Natural killer cell treated with Interleukin-12 subunit alpha and Interleukin-12 subunit beta and Interleukin-15 and Interleukin-18, amount 100 ng/mL, for 72 hours (primary cell): ENCODE measurements around the gene STRIT1. TPM values are rescaled to one million over a fixed set of nuclear protein-coding genes. Genes with fewer than 3 reads are reported as not detected.
"Not testable (repeated sequence)": the region's sequence is repeated elsewhere in the genome, so short reads cannot be mapped to it uniquely, and the experiment has no call there.

ENCODE experiments used
- ATAC-seq, 2 donors: fragments of 150-1000 bp; cut with Tn5 transposase in 1 of 2; sonication (Bioruptor Pico), chemical (Tn5 transposase) in 1 of 2; 2 replicates each; pipeline ENCODE4 v1.10.0; 2021
- DNase-seq: peaks from one replicate; pipeline ENCODE4 v3.0.0; 2022; ENCODE audit warnings: low spot score
- H3K27ac Mint-ChIP-seq, 2 donors: 1 replicate in 1 of 2; 2 replicates in 1 of 2; pipeline ENCODE4 v1.8.0; 2022; ENCODE audit warnings: mixed read lengths in 2 of 2, mild to moderate bottlenecking in 1 of 2, moderate library complexity in 1 of 2
- H3K27me3 Mint-ChIP-seq, 2 donors: 1 replicate in 1 of 2; 2 replicates in 1 of 2; pipeline ENCODE4 v1.8.0; 2022; ENCODE audit warnings: mixed read lengths in 2 of 2
- H3K36me3 Mint-ChIP-seq: one replicate; pipeline ENCODE4 v1.8.0; 2022; ENCODE audit warnings: mixed read lengths
- H3K4me1 Mint-ChIP-seq, 2 donors: 1 replicate in 1 of 2; 2 replicates in 1 of 2; pipeline ENCODE4 v1.8.0; 2022; ENCODE audit warnings: low read depth in 2 of 2, mixed read lengths in 2 of 2, mild to moderate bottlenecking in 1 of 2
- H3K4me3 Mint-ChIP-seq: one replicate; pipeline ENCODE4 v1.8.0; 2022; ENCODE audit warnings: mixed read lengths
- H3K9me3 Mint-ChIP-seq: 2 replicates; pipeline ENCODE4 v1.8.0; 2022; ENCODE audit warnings: mixed read lengths
- total RNA-seq, 2 donors: library from RNA; stranded (reverse); gene quantifications; one replicate each; pipeline ENCODE4 v1.2.3, GENCODE V29; 2022

Gene STRIT1
- total RNA-seq, 2 donors from 2014 or later: not detected

DNA sequence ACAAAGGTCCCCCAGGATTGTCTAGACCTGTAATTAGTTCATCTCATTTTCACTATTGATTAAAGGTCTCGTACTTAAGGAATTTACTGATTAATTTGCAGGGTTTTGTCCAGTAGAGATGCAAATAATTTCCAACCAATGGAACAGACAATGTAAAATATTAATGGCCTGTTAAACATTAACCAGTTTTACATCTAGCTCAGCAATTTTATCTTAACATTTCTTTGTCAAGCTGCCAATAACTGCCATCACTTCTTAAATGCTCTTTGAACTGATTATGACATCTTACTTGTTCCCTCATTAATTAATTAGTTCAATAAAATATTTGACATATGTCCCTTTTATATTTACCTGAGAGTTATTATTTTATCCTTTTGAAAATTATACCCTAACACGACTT is 9.4 kb upstream of the STRIT1 start:
- Mint-ChIP-seq H3K27me3 (no peaks in the 10 kb centered on the region), H3K9me3 (no peaks in the 10 kb centered on the region), H3K27ac (no peak overlapping the region), H3K4me3 (no peak overlapping the region), H3K4me1 (no peaks in the 10 kb centered on the region), H3K36me3 (no peaks in the 10 kb centered on the region)
- ATAC-seq (no peak), DNase-seq (no peak)

DNA sequence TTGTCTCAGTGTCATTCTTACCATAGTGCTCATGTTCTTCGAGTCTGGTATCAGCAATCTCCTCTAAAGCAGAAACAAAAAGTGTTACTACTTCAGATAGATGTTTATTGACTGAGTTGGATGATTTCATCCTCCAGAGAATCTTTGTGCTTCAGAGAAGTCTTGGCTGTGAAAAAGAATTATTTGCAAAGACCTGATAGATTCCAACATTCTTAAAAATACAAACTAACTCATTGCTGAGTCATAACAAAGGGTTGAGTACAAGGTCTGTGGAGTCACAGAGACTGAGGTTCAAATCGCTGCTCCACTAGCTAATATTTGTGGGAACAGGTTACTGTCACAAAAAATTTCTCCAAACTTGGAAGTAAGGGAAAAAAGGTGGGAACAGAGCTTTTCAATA is 9.0 kb upstream of the STRIT1 start:
- Mint-ChIP-seq H3K27ac (no peak overlapping the region), H3K4me1 (no peaks in the 10 kb centered on the region), H3K4me3 (no peak overlapping the region), H3K36me3 (no peaks in the 10 kb centered on the region), H3K27me3 (no peaks in the 10 kb centered on the region), H3K9me3 (no peaks in the 10 kb centered on the region)
- no peak for DNase-seq
- no peak for ATAC-seq

DNA sequence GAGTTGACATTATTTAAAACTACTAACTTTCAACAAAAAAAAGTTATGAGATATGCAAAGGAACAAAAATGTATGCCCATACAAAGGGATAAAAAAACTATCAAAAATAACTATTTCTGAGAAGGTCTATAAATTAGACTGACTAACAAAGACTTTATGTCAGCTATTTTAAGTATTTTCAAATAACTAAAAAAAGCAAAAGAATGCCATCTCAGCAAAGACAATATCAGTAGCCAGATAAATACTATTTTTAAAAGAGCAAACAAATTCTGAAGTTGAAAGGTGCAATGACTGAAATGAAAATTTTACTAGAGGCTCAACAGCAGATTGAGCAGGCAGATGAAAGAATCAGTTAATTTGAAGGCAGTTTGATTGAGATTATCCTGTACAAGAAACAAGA is 3.6 kb upstream of the STRIT1 start:
- no peak for DNase-seq
- Mint-ChIP-seq H3K9me3 (no peaks in the 10 kb centered on the region), H3K4me3 (no peak overlapping the region), H3K4me1 (no peaks in the 10 kb centered on the region), H3K27me3 (no peaks in the 10 kb centered on the region), H3K36me3 (no peaks in the 10 kb centered on the region), H3K27ac (no peak overlapping the region)
- no peak for ATAC-seq

DNA sequence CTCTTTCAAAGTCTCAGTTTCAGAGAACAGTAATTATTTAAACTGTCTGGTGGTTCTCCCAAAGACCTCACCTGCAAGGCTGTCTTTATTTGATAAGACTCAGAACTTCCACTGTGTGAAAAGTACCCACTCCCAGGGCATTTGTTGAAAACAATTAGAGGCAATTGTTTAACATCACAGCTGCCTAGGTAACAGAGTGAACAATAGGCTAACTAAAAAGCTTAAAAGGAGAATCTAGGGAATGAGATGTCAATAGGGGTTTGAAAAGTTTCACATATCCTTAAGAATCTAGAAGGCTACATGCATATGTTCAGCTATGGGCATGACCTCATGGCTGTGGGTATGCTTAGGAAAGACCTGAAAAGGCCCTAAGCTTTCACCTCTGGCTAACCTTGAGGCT is 2.9 kb upstream of the STRIT1 start:
- no peaks in the 10 kb centered on the region for H3K27me3 Mint-ChIP-seq
- ATAC-seq (no peak), DNase-seq (no peak)
- no peaks in the 10 kb centered on the region for H3K36me3 Mint-ChIP-seq
- H3K4me1 Mint-ChIP-seq: no peaks in the 10 kb centered on the region
- no peak overlapping the region for H3K4me3 Mint-ChIP-seq
- no peak overlapping the region for H3K27ac Mint-ChIP-seq
- no peaks in the 10 kb centered on the region for H3K9me3 Mint-ChIP-seq

DNA sequence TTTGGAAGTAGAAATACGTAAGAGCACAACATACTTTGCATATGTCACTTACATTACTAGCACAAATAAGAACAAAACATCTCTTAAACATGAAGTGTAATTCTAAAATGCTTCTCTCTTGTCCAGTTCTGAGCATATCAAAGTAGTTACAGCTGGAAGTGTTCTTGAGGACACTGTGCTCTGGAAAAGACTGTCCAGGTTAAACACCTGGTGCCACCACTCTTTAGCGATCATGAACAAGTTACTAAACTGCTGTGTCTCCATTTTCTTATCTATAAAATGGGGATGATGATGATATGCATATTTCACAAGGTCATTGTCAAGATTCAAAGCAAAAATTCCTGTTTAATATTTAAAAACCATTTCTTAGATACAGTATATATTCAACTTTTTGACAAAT is 790 bp downstream of the STRIT1 start:
- Mint-ChIP-seq H3K4me3 (no peak overlapping the region), H3K9me3 (no peaks in the 10 kb centered on the region), H3K27ac (no peak overlapping the region), H3K4me1 (no peaks in the 10 kb centered on the region), H3K27me3 (no peaks in the 10 kb centered on the region), H3K36me3 (no peaks in the 10 kb centered on the region)
- ATAC-seq: no peak
- DNase-seq: no peak

DNA sequence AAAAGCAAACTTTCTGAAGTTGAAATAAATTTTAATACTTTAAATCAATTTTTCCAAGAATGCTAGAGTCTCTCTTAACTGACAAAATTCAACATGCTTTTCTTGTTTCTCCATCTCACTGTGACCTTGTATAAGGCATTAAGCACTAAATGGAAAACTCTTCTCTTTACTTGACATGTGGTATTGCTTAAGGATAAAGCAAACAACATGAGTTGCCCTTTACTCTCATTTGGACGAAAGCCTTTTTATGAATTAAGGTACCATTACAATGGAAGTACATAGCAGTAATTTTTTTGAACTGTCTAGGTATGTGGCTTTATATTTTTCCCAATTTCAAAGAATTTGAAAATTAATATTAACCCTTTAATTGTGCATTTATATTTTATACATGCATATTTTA is 1.4 kb downstream of the STRIT1 start:
- no peak overlapping the region for H3K27ac Mint-ChIP-seq
- H3K9me3 Mint-ChIP-seq: no peaks in the 10 kb centered on the region
- ATAC-seq: no peak
- H3K36me3 Mint-ChIP-seq: no peaks in the 10 kb centered on the region
- no peaks in the 10 kb centered on the region for H3K27me3 Mint-ChIP-seq
- H3K4me1 Mint-ChIP-seq: no peaks in the 10 kb centered on the region
- no peak overlapping the region for H3K4me3 Mint-ChIP-seq
- no peak for DNase-seq

DNA sequence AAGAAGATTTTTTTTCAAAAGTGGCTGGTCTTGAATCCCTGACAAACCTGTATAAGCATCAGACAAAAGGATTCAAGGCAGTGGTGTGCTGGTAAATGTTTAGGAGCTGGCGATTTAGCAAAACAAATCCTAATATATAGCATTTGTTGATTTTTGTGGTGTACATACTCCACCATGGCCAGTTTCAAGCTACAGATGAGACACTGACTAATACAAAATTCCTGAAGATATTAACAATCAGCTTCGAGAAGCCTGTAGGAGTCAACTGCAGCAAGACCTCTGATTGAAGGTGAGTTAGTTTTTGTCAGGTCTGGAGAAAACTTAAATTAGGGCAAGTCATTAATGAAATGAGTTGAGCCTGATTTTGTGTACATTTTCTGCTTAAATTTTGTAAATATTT is 6.7 kb downstream of the STRIT1 start:
- no peak overlapping the region for H3K4me3 Mint-ChIP-seq
- ATAC-seq: no peak
- DNase-seq: no peak
- no peaks in the 10 kb centered on the region for H3K36me3 Mint-ChIP-seq
- no peaks in the 10 kb centered on the region for H3K9me3 Mint-ChIP-seq
- no peak overlapping the region for H3K27ac Mint-ChIP-seq
- no peaks in the 10 kb centered on the region for H3K27me3 Mint-ChIP-seq
- H3K4me1 Mint-ChIP-seq: no peaks in the 10 kb centered on the region

DNA sequence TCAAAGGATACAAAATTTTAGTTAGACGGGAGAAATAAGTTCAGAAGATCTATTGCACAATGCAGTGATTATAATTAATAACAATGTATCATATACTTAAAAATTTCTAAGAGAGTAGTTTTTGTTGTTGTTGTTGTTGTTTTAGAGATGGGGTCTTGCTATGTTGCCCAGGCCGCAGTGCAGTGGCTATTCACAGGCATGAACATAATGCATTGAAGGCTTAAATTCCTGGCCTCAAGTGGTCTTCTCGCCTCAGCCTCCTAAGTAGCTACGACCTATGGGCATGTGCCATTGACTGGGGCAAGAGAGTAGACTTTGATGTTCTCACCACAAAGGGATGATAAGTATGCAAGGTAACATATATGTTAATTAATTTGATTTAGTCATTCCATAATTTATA is 7.5 kb downstream of the STRIT1 start:
- no peak for ATAC-seq
- Mint-ChIP-seq H3K4me3 (no peak overlapping the region), H3K4me1 (no peaks in the 10 kb centered on the region), H3K36me3 (no peaks in the 10 kb centered on the region), H3K9me3 (no peaks in the 10 kb centered on the region), H3K27me3 (no peaks in the 10 kb centered on the region), H3K27ac (no peak overlapping the region)
- no peak for DNase-seq

DNA sequence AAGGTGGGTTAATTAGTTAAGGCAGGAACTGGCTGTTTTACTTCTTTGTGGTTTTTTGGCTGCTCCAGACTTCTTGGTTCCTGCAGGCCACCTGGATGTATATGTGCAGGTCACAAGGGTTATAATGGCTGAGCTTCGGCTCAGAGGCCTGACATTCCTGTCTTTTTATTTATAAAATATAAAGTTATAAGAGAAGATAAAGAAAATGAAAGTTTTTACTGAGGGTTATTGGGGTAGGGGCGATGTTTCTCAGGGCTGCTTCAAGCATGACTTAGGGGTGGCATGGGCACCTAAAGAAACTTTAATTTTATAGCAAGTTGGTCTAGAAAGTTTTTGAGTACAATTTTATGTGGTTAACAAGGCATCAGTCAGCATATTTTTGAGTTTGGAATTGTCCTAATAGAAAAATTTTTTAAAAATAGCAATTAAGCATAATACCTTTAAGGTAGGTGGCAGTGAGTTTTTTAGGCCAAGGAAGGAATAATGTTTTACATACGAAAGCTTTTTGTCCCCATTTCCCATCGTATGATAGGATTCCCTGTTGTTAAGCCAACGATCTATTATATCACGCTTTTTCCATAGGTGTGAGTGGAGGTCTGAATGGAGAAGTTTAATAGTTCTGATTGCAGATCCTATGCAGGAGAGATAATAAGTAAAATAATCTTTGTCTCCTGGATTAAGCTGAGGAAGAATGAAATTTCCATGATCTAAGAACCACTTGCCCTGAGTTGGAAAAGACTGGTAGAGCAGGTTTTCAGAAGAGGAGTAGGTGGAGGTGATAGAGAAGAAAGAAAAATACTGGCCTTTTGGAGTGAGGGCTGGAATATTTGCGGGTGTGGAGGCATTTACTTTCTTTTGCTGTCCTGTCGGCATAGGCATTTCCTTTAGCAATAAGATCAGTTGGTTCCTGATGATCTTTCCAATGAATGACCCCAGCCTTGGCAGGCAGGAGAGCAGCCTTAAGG is 10.1 kb downstream of the STRIT1 start:
- DNase-seq: no peak
- Mint-ChIP-seq H3K27me3 (no peaks in the 10 kb centered on the region), H3K9me3 (peaks cover 4% of the 10 kb centered on the region), H3K27ac (no peak overlapping the region), H3K4me3 (no peak overlapping the region), H3K4me1 (no peaks in the 10 kb centered on the region), H3K36me3 (no peaks in the 10 kb centered on the region)
- ATAC-seq: no peak

DNA sequence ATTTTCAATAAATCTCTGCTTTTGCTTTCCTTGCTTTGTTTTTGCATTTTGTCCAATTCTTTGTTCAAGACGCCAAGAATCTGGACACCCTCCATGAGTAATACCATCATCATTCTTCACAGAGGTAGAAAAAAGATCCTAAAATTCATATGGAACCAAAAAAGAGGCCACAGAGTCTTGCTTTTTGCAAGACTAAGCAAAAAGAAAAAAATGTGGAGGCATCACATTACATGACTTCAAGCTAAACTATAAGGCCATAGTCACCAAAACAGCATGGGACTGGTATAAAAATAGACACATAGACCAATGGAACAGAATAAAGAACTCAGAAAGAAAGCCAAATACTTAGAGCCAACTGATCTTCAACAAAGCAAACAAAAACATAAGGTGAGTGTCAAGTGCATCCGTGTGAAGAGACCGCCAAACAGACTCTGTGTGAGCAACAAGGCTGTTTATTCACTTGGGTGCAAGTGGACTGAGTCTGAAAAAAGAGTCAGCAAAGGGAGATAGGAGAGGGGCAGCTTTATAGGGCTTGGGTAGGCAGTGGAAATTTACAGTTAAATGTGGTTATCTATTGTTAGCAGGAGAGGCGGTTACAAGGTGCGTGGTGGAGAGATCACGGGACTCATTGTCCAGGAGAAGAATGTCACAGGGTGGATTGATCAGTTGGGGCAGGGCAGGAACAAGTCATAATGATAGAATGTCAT is 10.9 kb downstream of the STRIT1 start:
- Mint-ChIP-seq H3K4me3 (no peak overlapping the region), H3K9me3 (peaks cover 4% of the 10 kb centered on the region), H3K36me3 (no peaks in the 10 kb centered on the region), H3K27me3 (no peaks in the 10 kb centered on the region), H3K27ac (no peak overlapping the region), H3K4me1 (no peaks in the 10 kb centered on the region)
- DNase-seq (no peak), ATAC-seq (no peak)

DNA sequence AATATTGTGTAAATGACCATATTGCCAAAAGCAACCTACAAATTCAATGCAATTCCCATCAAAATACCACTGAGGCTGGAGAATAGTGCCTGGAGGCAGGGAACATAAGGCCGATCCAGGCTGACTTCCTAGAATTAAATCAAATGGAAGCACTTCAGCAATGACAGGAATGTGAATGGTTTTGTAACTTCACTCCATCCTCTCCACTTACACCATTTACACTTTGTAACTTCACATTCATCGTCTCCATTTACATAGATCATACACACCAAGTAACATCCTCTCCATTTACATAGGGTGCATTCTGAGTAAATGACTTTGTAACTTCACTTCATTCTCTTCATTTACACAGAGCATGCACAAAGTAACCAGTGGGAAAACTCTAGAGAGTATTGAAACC is 11.6 kb downstream of the STRIT1 start:
- Mint-ChIP-seq H3K36me3 (no peaks in the 10 kb centered on the region), H3K4me1 (no peaks in the 10 kb centered on the region), H3K27me3 (no peaks in the 10 kb centered on the region), H3K4me3 (no peak overlapping the region), H3K27ac (no peak overlapping the region), H3K9me3 (peaks cover 4% of the 10 kb centered on the region)
- no peak for DNase-seq
- ATAC-seq: no peak

DNA sequence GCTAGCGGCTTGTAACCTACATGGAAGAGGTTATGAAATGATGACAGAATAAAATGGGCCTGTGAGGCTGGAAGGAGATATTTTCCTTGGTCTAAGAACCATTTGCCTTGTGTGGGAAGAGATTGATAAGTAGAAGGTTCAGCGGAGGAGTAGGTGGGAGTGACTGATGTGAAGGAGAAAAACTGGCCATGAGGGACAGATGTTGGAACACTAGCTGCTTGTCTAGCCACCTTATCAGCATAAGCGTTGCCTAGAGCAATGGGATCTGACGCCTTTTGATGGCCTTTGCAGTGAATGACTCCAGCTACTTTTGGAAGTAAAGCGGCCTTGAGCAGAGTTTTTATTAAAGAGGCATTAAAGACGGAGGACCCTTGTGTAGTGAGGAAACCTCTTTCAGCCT is 17.4 kb downstream of the STRIT1 start:
- H3K27ac Mint-ChIP-seq, H3K9me3 Mint-ChIP-seq, H3K36me3 Mint-ChIP-seq, H3K27me3 Mint-ChIP-seq, DNase-seq, ATAC-seq, H3K4me1 Mint-ChIP-seq, H3K4me3 Mint-ChIP-seq: not testable (repeated sequence)

DNA sequence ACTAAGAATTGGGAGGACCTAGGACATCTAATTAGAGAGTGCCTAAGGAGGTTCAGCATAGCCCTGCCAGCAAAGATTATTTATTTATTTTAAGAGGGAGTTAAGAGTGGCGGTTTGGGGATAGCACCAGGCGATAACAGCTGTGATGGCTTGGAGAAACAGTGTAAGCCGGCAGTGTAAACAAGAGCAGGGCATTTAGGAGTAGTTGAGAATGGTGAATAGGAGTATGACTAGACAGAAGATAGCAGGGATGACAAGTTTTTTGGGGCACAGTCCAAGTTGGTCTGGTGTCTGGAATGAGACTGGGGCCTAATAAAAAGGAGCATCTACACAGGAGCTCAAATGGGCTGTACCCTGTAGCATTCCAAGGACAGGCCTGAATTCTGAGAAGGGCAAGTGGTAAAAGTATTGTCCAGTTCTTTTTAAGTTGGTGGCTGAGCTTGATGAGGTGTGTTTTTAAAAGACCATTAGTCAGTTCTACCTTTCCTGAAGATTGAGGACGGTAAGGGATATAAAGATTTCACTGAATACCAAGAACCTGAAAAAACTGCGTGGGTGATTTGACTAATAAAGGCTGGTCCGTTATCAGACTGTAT is 18.2 kb downstream of the STRIT1 start:
- not testable (repeated sequence) for ATAC-seq, H3K4me3 Mint-ChIP-seq, H3K9me3 Mint-ChIP-seq, H3K27me3 Mint-ChIP-seq, H3K36me3 Mint-ChIP-seq, DNase-seq, H3K4me1 Mint-ChIP-seq, H3K27ac Mint-ChIP-seq

DNA sequence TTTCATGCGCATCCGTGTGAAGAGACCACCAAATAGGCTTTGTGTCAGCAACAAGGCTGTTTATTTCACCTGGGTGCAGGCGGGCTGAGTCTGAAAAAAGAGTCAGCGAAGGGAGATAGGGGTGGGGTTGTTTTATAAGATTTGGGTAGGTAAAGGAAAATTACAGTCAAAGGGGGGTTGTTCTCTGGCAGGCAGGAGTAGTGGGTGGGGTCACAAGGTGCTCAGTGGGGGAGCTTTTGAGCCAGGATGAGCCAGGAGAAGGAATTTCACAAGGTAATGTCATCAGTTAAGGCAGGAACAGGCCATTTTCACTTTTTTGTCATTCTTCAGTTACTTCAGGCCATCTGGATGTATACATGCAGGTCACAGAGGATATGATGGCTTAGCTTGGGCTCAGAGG is 19.0 kb downstream of the STRIT1 start:
- DNase-seq, H3K27me3 Mint-ChIP-seq, H3K4me3 Mint-ChIP-seq, H3K36me3 Mint-ChIP-seq, H3K9me3 Mint-ChIP-seq, H3K4me1 Mint-ChIP-seq, ATAC-seq, H3K27ac Mint-ChIP-seq: not testable (repeated sequence)
